Left renal cortex interstitium (tissue), 4 donors: ENCODE measurements around the gene HACL1. TPM values are rescaled to one million over a fixed set of nuclear protein-coding genes. Genes with fewer than 3 reads are reported as not detected.
"Not testable (repeated sequence)": the region's sequence is repeated elsewhere in the genome, so short reads cannot be mapped to it uniquely, and the experiment has no call there.

Experiments used
- DNase-seq, 4 donors: peaks; one replicate each; pipeline ENCODE4 v3.0.0-alpha.2; 2013; ENCODE audit warnings: low read depth in 4 of 4, low spot score in 2 of 4, missing footprints in 1 of 4
- polyA plus RNA-seq, 4 donors: library from polyadenylated mRNA; unstranded; fragments of 120-200 nt; gene quantifications; one replicate each; pipeline ENCODE4 v1.2.1, GENCODE V29; 2013; ENCODE audit not compliant: insufficient read length in 4 of 4

HACL1 gene
- polyA plus RNA-seq, 4 donors, result 17.7 to 26.0 (median 22.6) TPM

- peak in 2 of 4 donors; percentile 45 to 49 for DNase-seq
Measured at GRCh38 chr3:15630646-15631350, 29.4 kb upstream of the HACL1 start.

- DNase-seq, result peak in 2 of 4 donors; percentile 40 to 51
Measured at GRCh38 chr3:15629860-15630597, 28.7 kb upstream of the HACL1 start.

GRCh38 chr3:15628967-15629366 is 27.6 kb upstream of the HACL1 start:
- no peak for DNase-seq

GRCh38 chr3:15623535-15624440 is 22.4 kb upstream of the HACL1 start:
- DNase-seq, result no peak

GRCh38 chr3:15619659-15620464 is 18.5 kb upstream of the HACL1 start:
- DNase-seq, result not testable (repeated sequence)

GRCh38 chr3:15616053-15616452 is 14.7 kb upstream of the HACL1 start:
- DNase-seq, result no peak

GRCh38 chr3:15614958-15615357 is 13.6 kb upstream of the HACL1 start:
- DNase-seq, result no peak

GRCh38 chr3:15612001-15612400 is 10.6 kb upstream of the HACL1 start:
- DNase-seq, result no peak

- DNase-seq, result no peak
Measured at GRCh38 chr3:15611018-15611417, 9.6 kb upstream of the HACL1 start.

- no peak for DNase-seq
Measured at GRCh38 chr3:15610082-15610759, 8.9 kb upstream of the HACL1 start.

GRCh38 chr3:15606434-15606891 is 5.1 kb upstream of the HACL1 start:
- no peak for DNase-seq

- not testable (repeated sequence) for DNase-seq
Measured at GRCh38 chr3:15604584-15604983, 3.2 kb upstream of the HACL1 start.

- not testable (repeated sequence) for DNase-seq
Measured at GRCh38 chr3:15602816-15603215, 1.4 kb upstream of the HACL1 start.

- DNase-seq, result peak in 1 of 4 donors; percentile 3
Measured at GRCh38 chr3:15602146-15602536, 772 bp upstream of the HACL1 start.

- DNase-seq, result peak in 1 of 4 donors; percentile 3
Measured at GRCh38 chr3:15601046-15601398, 347 bp downstream of the HACL1 start.

- DNase-seq, result no peak
Measured at GRCh38 chr3:15595955-15596354, 5.4 kb downstream of the HACL1 start.

GRCh38 chr3:15592968-15593367 is 8.4 kb downstream of the HACL1 start:
- DNase-seq, result no peak

GRCh38 chr3:15591928-15592327 is 9.4 kb downstream of the HACL1 start:
- no peak for DNase-seq

GRCh38 chr3:15591242-15591641 is 10.1 kb downstream of the HACL1 start:
- no peak for DNase-seq
